ENCODE measurements around the gene ZDHHC21. TPM values are rescaled to one million over a fixed set of nuclear protein-coding genes. Genes with fewer than 3 reads are reported as not detected.
"Not testable (repeated sequence)": the region's sequence is repeated elsewhere in the genome, so short reads cannot be mapped to it uniquely, and the experiment has no call there.

Gene ZDHHC21
- total and polyA plus RNA-seq, 2 donors, result 4.8 to 5.1 TPM

GRCh38 chr9:14670718-14671117, 22.5 kb downstream of the ZDHHC21 start:
- no peaks in the 10 kb centered on the region for H3K9me3 ChIP-seq (ENCODE audit: control insufficient read depth in 2 of 2, insufficient read depth in 1 of 2, low read length in 1 of 2)
- H3K36me3 ChIP-seq (ENCODE audit: control insufficient read depth in 2 of 2, insufficient read depth in 2 of 2, low read length in 1 of 2), result peaks cover 0 to under 1% of the 10 kb centered on the region in 2 donors
- H3K27ac ChIP-seq (ENCODE audit: low read depth in 1 of 2, low read length in 1 of 2), result no peak overlapping the region
- H3K27me3 ChIP-seq (ENCODE audit: control insufficient read depth in 2 of 2, insufficient read depth in 1 of 2, low read length in 1 of 2), result no peaks in the 10 kb centered on the region
- no peak for DNase-seq (ENCODE audit: low read depth in 6 of 9, low spot score in 9 of 9)
- WGBS, result 93% methylated on average over 1 of the region's 1 CpG
- H3K4me3 ChIP-seq (ENCODE audit: low read length in 2 of 2), result no peak overlapping the region
- H3K4me1 ChIP-seq (ENCODE audit: control insufficient read depth in 2 of 2, insufficient read depth in 2 of 2, low read length in 2 of 2), result no peaks in the 10 kb centered on the region

- not testable (repeated sequence) for H3K27ac ChIP-seq (ENCODE audit: low read depth in 1 of 2, low read length in 1 of 2)
- WGBS, result 98% methylated on average over 25 of the region's 30 CpGs
Measured at GRCh38 chr9:14664022-14664421, 29.2 kb downstream of the ZDHHC21 start.

GRCh38 chr9:14662060-14662453, 31.2 kb downstream of the ZDHHC21 start:
- Histone ChIP-seq H3K27ac (ENCODE audit: low read depth in 1 of 2, low read length in 1 of 2) (no peak overlapping the region), H3K27me3 (ENCODE audit: control insufficient read depth in 2 of 2, insufficient read depth in 1 of 2, low read length in 1 of 2) (no peaks in the 10 kb centered on the region), H3K36me3 (ENCODE audit: control insufficient read depth in 2 of 2, insufficient read depth in 2 of 2, low read length in 1 of 2) (no peaks in the 10 kb centered on the region), H3K4me1 (ENCODE audit: control insufficient read depth in 2 of 2, insufficient read depth in 2 of 2, low read length in 2 of 2) (no peaks in the 10 kb centered on the region), H3K9me3 (ENCODE audit: control insufficient read depth in 2 of 2, insufficient read depth in 1 of 2, low read length in 1 of 2) (no peaks in the 10 kb centered on the region), H3K4me3 (ENCODE audit: low read length in 2 of 2) (no peak overlapping the region)
- 99% methylated on average over 3 of the region's 3 CpGs for WGBS
- DNase-seq (ENCODE audit: low read depth in 6 of 9, low spot score in 9 of 9), result no peak

More at GRCh38 chr9:14664022-14664421, 29.2 kb downstream of the ZDHHC21 start:
- not testable (repeated sequence) for H3K36me3 ChIP-seq (ENCODE audit: control insufficient read depth in 2 of 2, insufficient read depth in 2 of 2, low read length in 1 of 2); DNase-seq (ENCODE audit: low read depth in 6 of 9, low spot score in 9 of 9); H3K9me3 ChIP-seq (ENCODE audit: control insufficient read depth in 2 of 2, insufficient read depth in 1 of 2, low read length in 1 of 2); H3K4me1 ChIP-seq (ENCODE audit: control insufficient read depth in 2 of 2, insufficient read depth in 2 of 2, low read length in 2 of 2); H3K4me3 ChIP-seq (ENCODE audit: low read length in 2 of 2); H3K27me3 ChIP-seq (ENCODE audit: control insufficient read depth in 2 of 2, insufficient read depth in 1 of 2, low read length in 1 of 2)

- DNase-seq (ENCODE audit: low read depth in 6 of 9, low spot score in 9 of 9), result peak in 6 of 9 donors; percentile 1 to 39 (median 4)
- Histone ChIP-seq H3K4me1 (ENCODE audit: control insufficient read depth in 2 of 2, insufficient read depth in 2 of 2, low read length in 2 of 2) (no peaks in the 10 kb centered on the region), H3K27me3 (ENCODE audit: control insufficient read depth in 2 of 2, insufficient read depth in 1 of 2, low read length in 1 of 2) (no peaks in the 10 kb centered on the region), H3K27ac (ENCODE audit: low read depth in 1 of 2, low read length in 1 of 2) (no peak overlapping the region), H3K36me3 (ENCODE audit: control insufficient read depth in 2 of 2, insufficient read depth in 2 of 2, low read length in 1 of 2) (no peaks in the 10 kb centered on the region), H3K4me3 (ENCODE audit: low read length in 2 of 2) (no peak overlapping the region), H3K9me3 (ENCODE audit: control insufficient read depth in 2 of 2, insufficient read depth in 1 of 2, low read length in 1 of 2) (no peaks in the 10 kb centered on the region)
- 80% methylated on average over 3 of the region's 3 CpGs for WGBS
Measured at GRCh38 chr9:14661421-14662059, 31.7 kb downstream of the ZDHHC21 start.

- DNase-seq (ENCODE audit: low read depth in 6 of 9, low spot score in 9 of 9), result no peak
- no peaks in the 10 kb centered on the region for H3K9me3 ChIP-seq (ENCODE audit: control insufficient read depth in 2 of 2, insufficient read depth in 1 of 2, low read length in 1 of 2)
- no peak overlapping the region for H3K27ac ChIP-seq (ENCODE audit: low read depth in 1 of 2, low read length in 1 of 2)
- H3K4me1 ChIP-seq (ENCODE audit: control insufficient read depth in 2 of 2, insufficient read depth in 2 of 2, low read length in 2 of 2), result no peaks in the 10 kb centered on the region
- H3K4me3 ChIP-seq (ENCODE audit: low read length in 2 of 2), result no peak overlapping the region
- WGBS, result over 99% methylated on average over 5 of the region's 5 CpGs
- no peaks in the 10 kb centered on the region for H3K27me3 ChIP-seq (ENCODE audit: control insufficient read depth in 2 of 2, insufficient read depth in 1 of 2, low read length in 1 of 2)
- H3K36me3 ChIP-seq (ENCODE audit: control insufficient read depth in 2 of 2, insufficient read depth in 2 of 2, low read length in 1 of 2), result no peaks in the 10 kb centered on the region
Measured at GRCh38 chr9:14660721-14661120, 32.5 kb downstream of the ZDHHC21 start.

- Histone ChIP-seq H3K36me3 (ENCODE audit: control insufficient read depth in 2 of 2, insufficient read depth in 2 of 2, low read length in 1 of 2) (no peaks in the 10 kb centered on the region), H3K4me3 (ENCODE audit: low read length in 2 of 2) (no peak overlapping the region), H3K27me3 (ENCODE audit: control insufficient read depth in 2 of 2, insufficient read depth in 1 of 2, low read length in 1 of 2) (no peaks in the 10 kb centered on the region), H3K4me1 (ENCODE audit: control insufficient read depth in 2 of 2, insufficient read depth in 2 of 2, low read length in 2 of 2) (no peaks in the 10 kb centered on the region), H3K27ac (ENCODE audit: low read depth in 1 of 2, low read length in 1 of 2) (no peak overlapping the region), H3K9me3 (ENCODE audit: control insufficient read depth in 2 of 2, insufficient read depth in 1 of 2, low read length in 1 of 2) (no peaks in the 10 kb centered on the region)
- 97% methylated on average over 1 of the region's 1 CpG for WGBS
- peak in 1 of 9 donors; percentile 2 for DNase-seq (ENCODE audit: low read depth in 6 of 9, low spot score in 9 of 9)
Measured at GRCh38 chr9:14654932-14655331, 38.3 kb downstream of the ZDHHC21 start.

- Histone ChIP-seq H3K9me3 (ENCODE audit: control insufficient read depth in 2 of 2, insufficient read depth in 1 of 2, low read length in 1 of 2) (no peaks in the 10 kb centered on the region), H3K27ac (ENCODE audit: low read depth in 1 of 2, low read length in 1 of 2) (no peak overlapping the region), H3K4me1 (ENCODE audit: control insufficient read depth in 2 of 2, insufficient read depth in 2 of 2, low read length in 2 of 2) (no peaks in the 10 kb centered on the region), H3K27me3 (ENCODE audit: control insufficient read depth in 2 of 2, insufficient read depth in 1 of 2, low read length in 1 of 2) (no peaks in the 10 kb centered on the region), H3K4me3 (ENCODE audit: low read length in 2 of 2) (no peak overlapping the region), H3K36me3 (ENCODE audit: control insufficient read depth in 2 of 2, insufficient read depth in 2 of 2, low read length in 1 of 2) (no peaks in the 10 kb centered on the region)
- DNase-seq (ENCODE audit: low read depth in 6 of 9, low spot score in 9 of 9), result no peak
- 93% methylated on average over 1 of the region's 1 CpG for WGBS
Measured at GRCh38 chr9:14653511-14653910, 39.7 kb downstream of the ZDHHC21 start.

- Histone ChIP-seq H3K27ac (ENCODE audit: low read depth in 1 of 2, low read length in 1 of 2) (no peak overlapping the region), H3K27me3 (ENCODE audit: control insufficient read depth in 2 of 2, insufficient read depth in 1 of 2, low read length in 1 of 2) (no peaks in the 10 kb centered on the region), H3K36me3 (ENCODE audit: control insufficient read depth in 2 of 2, insufficient read depth in 2 of 2, low read length in 1 of 2) (no peaks in the 10 kb centered on the region), H3K4me1 (ENCODE audit: control insufficient read depth in 2 of 2, insufficient read depth in 2 of 2, low read length in 2 of 2) (no peaks in the 10 kb centered on the region), H3K4me3 (ENCODE audit: low read length in 2 of 2) (no peak overlapping the region), H3K9me3 (ENCODE audit: control insufficient read depth in 2 of 2, insufficient read depth in 1 of 2, low read length in 1 of 2) (no peaks in the 10 kb centered on the region)
- 96% methylated on average over 4 of the region's 4 CpGs for WGBS
- peak in 1 of 9 donors; percentile 10 for DNase-seq (ENCODE audit: low read depth in 6 of 9, low spot score in 9 of 9)
Measured at GRCh38 chr9:14652729-14653377, 40.4 kb downstream of the ZDHHC21 start.

GRCh38 chr9:14650596-14650995, 42.6 kb downstream of the ZDHHC21 start:
- Histone ChIP-seq H3K27ac (ENCODE audit: low read depth in 1 of 2, low read length in 1 of 2) (no peak overlapping the region), H3K4me1 (ENCODE audit: control insufficient read depth in 2 of 2, insufficient read depth in 2 of 2, low read length in 2 of 2) (no peaks in the 10 kb centered on the region), H3K36me3 (ENCODE audit: control insufficient read depth in 2 of 2, insufficient read depth in 2 of 2, low read length in 1 of 2) (no peaks in the 10 kb centered on the region), H3K27me3 (ENCODE audit: control insufficient read depth in 2 of 2, insufficient read depth in 1 of 2, low read length in 1 of 2) (no peaks in the 10 kb centered on the region), H3K4me3 (ENCODE audit: low read length in 2 of 2) (no peak overlapping the region), H3K9me3 (ENCODE audit: control insufficient read depth in 2 of 2, insufficient read depth in 1 of 2, low read length in 1 of 2) (no peaks in the 10 kb centered on the region)
- WGBS, result 91% methylated on average over 1 of the region's 1 CpG
- DNase-seq (ENCODE audit: low read depth in 6 of 9, low spot score in 9 of 9), result no peak

Measured in thymus (tissue), 11 donors.